ENCODE measurements around the gene IFI16.
"Not testable (repeated sequence)": the region's sequence is repeated elsewhere in the genome, so short reads cannot be mapped to it uniquely, and the experiment has no call there.

The IFI16 gene

GRCh38 chr1:159067699-159068621 lies 58.3 kb downstream of the IFI16 start:
- FAIRE-seq = no peak

- FAIRE-seq = no peak
Measured at GRCh38 chr1:159068886-159069285, 59.2 kb downstream of the IFI16 start.

GRCh38 chr1:159071970-159072582 lies 62.4 kb downstream of the IFI16 start:
- FAIRE-seq = peak; percentile 95

DNA sequence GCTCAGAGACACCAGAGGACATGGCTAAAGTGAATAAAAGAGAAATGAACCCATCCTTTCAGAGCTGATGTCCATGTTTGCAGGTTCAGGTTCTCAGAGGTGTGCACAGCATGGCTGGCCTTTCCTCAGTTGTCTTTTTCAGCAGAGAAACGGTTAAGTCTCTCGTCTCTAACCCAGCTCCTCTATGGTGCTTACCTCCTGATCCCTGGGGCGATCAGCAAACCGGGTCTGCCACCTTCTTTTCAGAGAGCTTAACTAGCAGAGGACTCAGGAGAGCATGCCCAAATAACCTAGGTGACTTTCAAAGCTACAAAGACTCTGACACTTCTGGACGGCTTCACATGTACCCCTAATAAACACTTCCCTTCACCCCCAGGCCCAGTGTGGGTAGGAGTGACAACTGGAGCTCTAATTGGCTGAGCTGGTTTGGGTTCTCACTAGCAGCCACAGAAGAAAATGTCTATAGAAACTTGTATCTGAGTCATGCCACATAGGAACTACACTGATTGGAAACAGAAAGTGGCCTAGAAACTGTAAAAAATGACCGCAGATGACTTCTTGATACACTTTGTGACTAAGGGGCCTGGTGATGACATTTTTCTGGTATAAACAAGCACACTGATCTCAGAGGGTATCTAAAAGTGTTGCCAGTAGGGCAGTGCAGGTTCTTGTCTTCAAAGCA lies 66.9 kb downstream of the IFI16 start, which contains the start of gene AIM2:
TSS of gene AIM2 (minus strand) at position 329 of the 682 bp plus-strand sequence. CDS start 3,267 bp downstream, outside the sequence.
- FAIRE-seq = no peak

DNA sequence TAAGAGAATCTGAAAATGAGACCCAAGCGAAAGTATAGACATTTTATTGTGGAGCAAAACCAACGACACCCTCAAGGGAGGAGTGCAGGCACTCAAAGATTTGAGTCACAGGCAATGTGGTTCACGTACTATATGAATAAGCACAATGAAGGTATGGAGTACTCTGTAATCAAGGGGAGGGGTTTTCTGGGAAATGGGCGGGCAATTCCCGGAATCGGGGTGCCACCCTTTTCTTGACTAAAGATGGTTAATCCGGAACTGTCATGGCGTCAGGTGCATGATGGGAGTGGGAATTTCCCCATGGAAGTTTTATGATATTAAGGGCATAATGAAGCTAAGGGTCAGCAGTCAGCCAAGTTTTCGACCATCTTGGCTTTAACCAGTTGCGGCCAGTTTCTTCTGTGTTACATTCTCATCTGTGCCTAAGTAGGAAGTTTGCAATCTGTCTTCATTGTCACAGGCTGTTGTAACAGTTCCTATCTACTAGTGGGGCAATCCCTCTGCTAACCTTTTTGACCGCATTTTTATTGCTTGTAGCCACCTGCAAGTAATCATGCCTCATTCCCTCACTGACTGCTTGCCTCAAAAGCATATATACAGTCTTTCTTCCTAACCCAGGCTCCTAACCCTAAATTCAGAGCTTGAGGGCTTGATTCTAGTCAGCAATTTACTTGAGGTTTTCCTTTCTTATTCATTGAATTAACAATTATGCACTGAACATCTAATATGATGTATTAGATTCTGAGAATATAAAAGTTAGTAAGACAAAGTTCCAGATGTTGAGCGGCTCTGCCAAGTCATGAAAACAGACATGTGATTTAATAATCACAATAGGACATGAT lies 67.6 kb downstream of the IFI16 start:
- FAIRE-seq = no peak

DNA sequence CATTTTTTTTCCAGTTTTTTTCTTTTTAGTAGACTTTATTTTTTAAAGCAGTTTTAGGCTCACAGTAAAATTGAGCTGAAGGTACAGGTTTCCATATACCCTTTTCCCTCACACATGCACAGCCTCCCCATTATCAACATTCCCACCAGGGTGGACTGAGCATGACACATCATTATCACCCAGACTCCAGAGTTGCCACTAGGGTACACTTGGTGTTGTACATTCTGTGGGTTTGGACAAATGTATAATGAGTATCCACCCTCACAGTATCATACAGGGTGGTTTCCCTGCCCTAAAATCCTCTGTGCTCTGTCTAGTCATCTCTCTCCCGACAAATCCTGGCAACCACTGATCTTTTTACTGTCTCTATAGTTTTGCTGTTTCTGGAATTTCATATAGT lies 69.8 kb downstream of the IFI16 start:
- no peak for FAIRE-seq

DNA sequence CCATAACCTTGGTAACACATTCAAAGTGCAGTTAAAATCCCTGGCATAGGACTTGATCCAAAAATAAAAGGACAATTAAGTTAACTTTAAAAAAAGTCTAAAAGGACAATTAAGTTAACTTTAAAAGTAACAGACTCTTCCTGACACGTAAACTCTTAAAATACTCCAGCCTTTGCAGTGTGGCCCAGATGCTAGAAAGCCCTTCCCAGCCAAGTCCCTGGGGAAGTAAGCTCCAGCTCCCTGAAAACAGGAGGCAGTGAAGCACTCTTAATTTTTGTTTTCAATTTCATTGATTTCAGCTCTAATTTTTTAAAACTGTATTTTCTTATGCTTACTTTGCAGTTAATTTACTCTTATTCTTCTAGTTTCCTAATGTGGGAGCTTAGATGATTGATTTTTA lies 71.9 kb downstream of the IFI16 start:
- no peak for FAIRE-seq

DNA sequence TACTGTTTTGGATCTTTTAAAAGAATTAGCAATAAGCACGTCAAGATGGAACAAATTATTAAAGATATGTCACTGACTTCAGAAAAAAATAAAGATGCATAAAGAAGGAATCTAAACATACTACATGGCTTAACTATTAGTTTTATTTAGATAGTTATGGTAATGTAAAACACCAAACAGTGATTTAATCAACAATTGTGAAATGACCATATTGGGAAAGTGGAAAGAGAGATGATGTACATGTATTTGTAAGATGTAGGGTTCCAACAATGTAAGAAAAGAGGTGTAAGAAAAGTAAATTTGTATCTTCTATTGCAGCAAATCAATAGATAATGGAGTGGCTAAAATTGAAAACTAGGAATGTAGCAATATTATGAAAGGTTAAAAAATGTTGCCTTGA lies 73.3 kb downstream of the IFI16 start:
- FAIRE-seq = no peak

DNA sequence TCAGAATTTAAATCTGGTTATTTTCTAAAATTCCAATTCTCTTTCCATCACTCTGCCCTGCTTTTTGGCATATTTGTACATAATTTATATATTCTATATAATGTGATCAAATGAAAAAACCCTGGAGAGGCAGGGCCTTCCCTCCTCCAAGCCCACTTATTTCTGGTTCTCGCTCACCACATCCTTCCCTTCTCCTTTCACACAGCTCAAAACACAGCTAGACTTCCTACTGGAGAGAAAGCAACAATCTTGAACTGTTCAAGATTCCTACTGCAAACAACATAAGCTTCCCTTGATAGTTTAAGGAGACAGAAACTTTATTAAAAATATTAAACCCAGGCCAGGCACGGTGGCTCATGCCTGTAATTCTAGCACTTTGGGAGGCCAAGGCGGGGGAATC lies 74.4 kb downstream of the IFI16 start:
- no peak for FAIRE-seq

DNA sequence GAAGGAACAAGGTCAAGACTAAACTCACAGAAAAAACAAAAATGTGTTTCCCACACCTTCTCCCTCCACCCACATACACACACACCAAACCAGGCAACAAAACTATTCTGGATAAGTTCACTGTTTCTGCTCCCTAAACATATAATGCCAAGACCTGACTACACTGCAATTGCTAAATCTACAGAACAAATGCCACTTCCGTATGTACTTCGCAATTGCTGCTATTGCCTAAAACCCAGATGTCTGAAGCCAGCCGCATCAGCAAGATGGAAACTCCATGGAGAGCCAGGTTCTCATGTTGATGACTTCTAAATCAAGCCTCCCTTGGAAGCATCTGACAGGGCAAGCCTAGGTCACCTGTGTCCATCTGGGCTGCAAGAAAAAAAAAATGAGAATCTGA lies 75.2 kb downstream of the IFI16 start:
- no peak for FAIRE-seq

DNA sequence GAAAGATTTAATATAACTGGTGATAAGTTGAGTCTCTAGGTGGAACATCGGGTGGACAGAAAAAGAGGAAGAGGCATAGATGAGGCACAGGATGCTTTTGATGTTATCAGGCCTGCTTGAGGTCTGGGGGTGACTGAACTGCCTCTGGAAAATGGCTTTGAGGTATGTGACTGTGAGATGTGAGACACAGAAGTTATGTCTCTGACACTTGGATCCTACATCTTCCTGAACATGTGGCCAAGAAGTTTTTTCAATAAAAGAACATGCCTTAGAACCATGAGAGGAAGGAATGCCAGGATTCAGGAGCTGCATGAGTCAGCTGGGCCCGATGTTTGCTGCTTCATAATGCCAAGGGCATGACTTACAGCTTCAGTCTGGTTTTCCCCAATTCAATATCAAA lies 78.3 kb downstream of the IFI16 start:
- FAIRE-seq = no peak

GRCh38 chr1:159088546-159089183 lies 79.0 kb downstream of the IFI16 start:
- no peak for FAIRE-seq

- FAIRE-seq = no peak
Measured at GRCh38 chr1:159089184-159089791, 79.6 kb downstream of the IFI16 start.

DNA sequence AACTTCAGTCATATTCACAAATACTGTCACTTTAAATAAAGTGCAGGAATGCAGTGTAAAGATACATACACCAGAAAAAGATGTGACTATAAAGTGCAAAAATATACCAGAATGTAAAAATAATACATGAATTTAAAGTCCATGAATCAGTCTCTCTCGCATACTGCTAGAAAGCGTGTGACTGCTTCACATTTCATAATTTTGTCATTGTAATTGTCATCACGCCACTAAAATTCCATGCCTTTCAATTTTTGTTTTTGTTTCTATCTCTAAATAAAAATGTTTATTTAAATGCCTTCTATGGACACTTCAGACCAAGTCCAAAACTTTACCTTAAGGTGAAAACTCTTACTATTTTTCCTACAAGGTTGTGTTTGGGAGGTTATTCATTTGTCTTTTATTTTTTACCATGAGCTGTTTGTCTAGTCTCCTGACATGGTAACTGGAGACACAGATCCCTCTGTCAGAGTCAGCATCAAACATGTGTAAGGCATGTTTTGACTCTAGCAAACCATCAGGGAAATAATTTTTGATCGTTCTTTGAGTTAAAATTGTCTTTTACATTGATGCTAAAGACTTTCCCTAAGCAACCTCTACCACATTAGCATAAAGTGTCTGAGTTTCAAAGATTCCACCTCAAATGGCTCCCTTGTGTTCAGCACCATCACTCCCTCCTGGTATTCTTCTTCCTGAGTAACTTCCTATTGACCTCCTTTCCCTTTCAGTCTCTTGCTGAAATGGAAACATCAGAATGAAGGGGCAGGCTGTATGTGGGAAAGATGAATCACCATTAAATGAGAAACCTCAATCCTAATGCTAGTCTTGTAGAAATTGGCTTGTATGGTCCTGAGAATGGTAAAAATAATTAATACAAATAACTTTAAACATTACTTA lies 80.8 kb downstream of the IFI16 start:
- no peak for FAIRE-seq

- FAIRE-seq = no peak
Measured at GRCh38 chr1:159091180-159091560, 81.5 kb downstream of the IFI16 start.

DNA sequence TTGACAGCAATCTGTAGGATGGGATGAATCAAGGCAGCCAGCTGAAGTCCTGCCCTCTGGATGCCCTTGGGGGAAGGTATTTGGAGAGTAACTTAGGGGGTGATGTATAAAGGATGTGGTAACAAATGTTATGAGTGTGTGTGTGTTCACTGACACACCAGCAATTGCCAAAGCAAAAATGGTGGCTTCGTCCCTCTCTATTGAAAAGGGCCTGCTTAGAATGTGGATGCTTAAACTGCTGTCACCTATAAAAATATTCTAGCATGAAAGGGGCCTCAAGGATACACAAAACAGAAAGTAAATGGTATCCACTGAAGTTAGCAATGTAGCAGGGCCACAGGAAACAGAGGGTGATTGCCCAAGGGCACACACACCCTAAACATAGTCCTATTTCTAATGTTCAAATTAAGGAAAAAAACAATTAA lies 81.9 kb downstream of the IFI16 start:
- no peak for FAIRE-seq

- no peak for FAIRE-seq
Measured at GRCh38 chr1:159092036-159092760, 82.5 kb downstream of the IFI16 start.

- FAIRE-seq = no peak
Measured at GRCh38 chr1:159098596-159098995, 88.9 kb downstream of the IFI16 start.

DNA sequence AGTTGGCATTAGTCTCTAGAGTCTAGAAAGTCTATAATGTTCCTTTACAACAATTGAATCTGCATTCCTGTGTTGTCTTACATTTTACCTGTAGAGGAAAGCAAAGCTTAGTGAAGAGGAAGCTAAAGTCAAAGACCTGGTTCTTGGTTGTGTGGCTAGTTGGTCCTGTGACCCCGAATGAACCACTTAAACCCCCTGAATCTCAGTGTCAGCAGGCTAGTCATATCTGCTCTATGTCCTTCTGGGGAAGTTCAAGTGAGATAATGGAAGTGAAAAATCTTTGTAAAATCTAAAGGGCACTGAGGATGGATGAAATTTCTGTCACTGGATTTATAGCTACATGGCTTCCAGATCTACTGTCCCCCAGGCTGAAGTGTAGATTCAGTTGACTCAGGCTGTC lies 90.9 kb downstream of the IFI16 start:
- FAIRE-seq = no peak

- not testable (repeated sequence) for FAIRE-seq
Measured at GRCh38 chr1:159103021-159103420, 93.3 kb downstream of the IFI16 start.

All from G401.6 (cell line).